PC-9 (cell line): ENCODE data around the gene RASGRP2. TPM values are rescaled to one million over a fixed set of nuclear protein-coding genes. Genes with fewer than 3 reads are reported as not detected.

Experiments used
- BruUV-seq: library from RNA; stranded (reverse); fragments of 400-500 nt; replicated peaks from 2 replicates; lab custom pipeline; 2021; lab: Mats Ljungman, UMichigan
- CTCF ChIA-PET: fragments of 300-600 bp; sonication (Branson Sonifier 250); formaldehyde crosslinking; loops from one replicate; lab custom pipeline; 2022; ENCODE audit warnings: antibody characterized with exemption; lab: Charles Lee
- POLR2A ChIA-PET: fragments of 300-600 bp; sonication (Branson Sonifier 250); formaldehyde crosslinking; loops from one replicate; lab custom pipeline; 2022; ENCODE audit warnings: antibody characterized with exemption; ENCODE audit not compliant: unreplicated experiment; lab: Charles Lee
- DNase-seq, 2 experiments: peaks; one replicate each; pipeline versions ENCODE4 v3.0.0 to v3.0.0-alpha.2; 2015 to 2022; ENCODE audit warnings: mixed read lengths in 1 of 2
- H2AFZ ChIP-seq: fragments of 200-600 bp; sonication (generic); 2 replicates; pipeline ENCODE4 v1.8.1; 2017; ENCODE audit warnings: antibody characterized with exemption
- H3F3A ChIP-seq: fragments of 200-600 bp; sonication (generic); 2 replicates; pipeline ENCODE4 v1.8.1; 2017; ENCODE audit warnings: antibody characterized with exemption, mild to moderate bottlenecking, low read depth; ENCODE audit not compliant: insufficient read depth
- H3K27ac ChIP-seq: fragments of 200-600 bp; sonication (generic); 2 replicates; pipeline ENCODE4 v1.6.1; 2016; ENCODE audit warnings: mixed run types
- H3K27me3 ChIP-seq: fragments of 200-600 bp; sonication (generic); 2 replicates; pipeline ENCODE4 v1.6.1; 2016; ENCODE audit warnings: low read depth, mixed run types; ENCODE audit not compliant: insufficient read depth
- H3K36me3 ChIP-seq: fragments of 200-600 bp; sonication (generic); 2 replicates; pipeline ENCODE4 v1.6.1; 2016; ENCODE audit warnings: low read depth, mixed run types
- H3K4me1 ChIP-seq: fragments of 200-600 bp; sonication (generic); replicated peaks from 2 replicates; pipeline ENCODE4 v1.6.1; 2016; ENCODE audit warnings: mixed run types; ENCODE audit not compliant: insufficient read depth
- H3K4me2 ChIP-seq: fragments of 200-600 bp; sonication (generic); 2 replicates; pipeline ENCODE4 v1.6.1; 2017; ENCODE audit warnings: mixed run types
- H3K4me3 ChIP-seq: fragments of 200-600 bp; sonication (generic); 2 replicates; pipeline ENCODE4 v1.6.1; 2016; ENCODE audit warnings: mixed run types
- H3K79me2 ChIP-seq: fragments of 200-600 bp; sonication (generic); 2 replicates; pipeline ENCODE4 v1.6.1; 2017; ENCODE audit warnings: low read depth, mixed run types
- H3K9me2 ChIP-seq: fragments of 200-600 bp; sonication (generic); 2 replicates; pipeline ENCODE4 v1.8.1; 2017; ENCODE audit warnings: mild to moderate bottlenecking; ENCODE audit not compliant: insufficient read depth
- H3K9me3 ChIP-seq: fragments of 200-600 bp; sonication (generic); 2 replicates; pipeline ENCODE4 v1.8.1; 2016; ENCODE audit warnings: low read depth; ENCODE audit not compliant: insufficient read depth
- H4K20me1 ChIP-seq: fragments of 200-600 bp; sonication (generic); 2 replicates; pipeline ENCODE4 v1.8.1; 2017; ENCODE audit not compliant: insufficient read depth
- EZH2 ChIP-seq: fragments of 200-600 bp; sonication (generic); IDR thresholded peaks from 2 replicates; pipeline ENCODE4 v1.8.0; 2017; ENCODE audit warnings: antibody characterized with exemption, low read depth
- intact Hi-C: fragments of 100-400 bp; cut with micrococcal nuclease; formaldehyde crosslinking; loops from one replicate; pipeline ENCODE4 v1.10.0; 2022; ENCODE audit not compliant: unreplicated experiment
- total RNA-seq: library from RNA; stranded (reverse); gene quantifications from 2 replicates; pipeline ENCODE4 v1.2.3, GENCODE V29; 2021
- TF ChIP-seq, protein P1 (sequence below): fragments of 200-600 bp; sonication (generic); conservative IDR thresholded peaks from 2 replicates; pipeline ENCODE4 v1.6.1; 2017; ENCODE audit warnings: mixed run types, antibody characterized with exemption, mild to moderate bottlenecking, moderate library complexity

Gene RASGRP2
- total RNA-seq, 1 experiment from 2014 or later: 1.0 TPM

DNA sequence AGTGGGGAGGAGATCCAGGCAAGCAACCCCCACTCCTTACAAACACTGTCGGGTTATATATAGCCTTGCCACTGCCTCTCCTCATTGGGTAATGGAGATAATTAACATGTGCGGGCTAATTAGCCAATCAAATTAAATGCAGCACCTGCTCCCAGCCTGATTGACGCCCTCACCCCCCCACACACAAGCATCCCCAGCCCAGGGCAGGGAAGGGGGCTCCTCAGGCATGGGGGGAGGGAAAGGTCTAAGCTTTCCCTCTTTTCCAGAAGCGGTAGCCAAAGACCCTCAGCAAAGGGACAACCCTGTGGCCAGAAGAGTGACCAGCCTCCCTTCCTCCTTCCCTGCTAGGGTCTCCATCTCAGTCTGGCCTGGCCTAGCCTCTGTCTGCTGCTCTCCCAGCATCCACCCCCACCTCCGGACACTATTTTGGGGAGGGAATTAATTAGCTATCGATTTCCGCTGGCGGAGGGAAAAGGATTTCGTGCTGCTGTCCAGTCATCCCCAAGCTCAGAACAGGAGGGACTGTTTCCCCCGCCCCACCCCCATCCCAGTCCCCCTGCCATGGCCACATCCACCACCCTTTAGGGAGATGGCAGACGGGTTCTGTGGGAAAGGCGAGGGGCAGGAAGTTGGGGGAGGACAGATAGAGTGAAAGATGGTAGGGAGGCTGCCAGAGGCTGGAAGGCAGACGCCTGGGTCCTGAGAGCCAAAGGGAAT is 28.0 kb downstream of the RASGRP2 start:
- H2AFZ ChIP-seq: no peak overlapping the region
- peaks cover 3% of the 10 kb centered on the region; the same call in 1 of the 2 replicates for H3F3A ChIP-seq
- H3K4me1 ChIP-seq: no peaks in the 10 kb centered on the region
- TF ChIP-seq, protein P1, sequence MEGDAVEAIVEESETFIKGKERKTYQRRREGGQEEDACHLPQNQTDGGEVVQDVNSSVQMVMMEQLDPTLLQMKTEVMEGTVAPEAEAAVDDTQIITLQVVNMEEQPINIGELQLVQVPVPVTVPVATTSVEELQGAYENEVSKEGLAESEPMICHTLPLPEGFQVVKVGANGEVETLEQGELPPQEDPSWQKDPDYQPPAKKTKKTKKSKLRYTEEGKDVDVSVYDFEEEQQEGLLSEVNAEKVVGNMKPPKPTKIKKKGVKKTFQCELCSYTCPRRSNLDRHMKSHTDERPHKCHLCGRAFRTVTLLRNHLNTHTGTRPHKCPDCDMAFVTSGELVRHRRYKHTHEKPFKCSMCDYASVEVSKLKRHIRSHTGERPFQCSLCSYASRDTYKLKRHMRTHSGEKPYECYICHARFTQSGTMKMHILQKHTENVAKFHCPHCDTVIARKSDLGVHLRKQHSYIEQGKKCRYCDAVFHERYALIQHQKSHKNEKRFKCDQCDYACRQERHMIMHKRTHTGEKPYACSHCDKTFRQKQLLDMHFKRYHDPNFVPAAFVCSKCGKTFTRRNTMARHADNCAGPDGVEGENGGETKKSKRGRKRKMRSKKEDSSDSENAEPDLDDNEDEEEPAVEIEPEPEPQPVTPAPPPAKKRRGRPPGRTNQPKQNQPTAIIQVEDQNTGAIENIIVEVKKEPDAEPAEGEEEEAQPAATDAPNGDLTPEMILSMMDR: no peak
- no peak for TF ChIP-seq EZH2
- no peaks in the 10 kb centered on the region for H3K9me2 ChIP-seq
- intact Hi-C loops: no loop called here
- no peaks in the 10 kb centered on the region for H3K36me3 ChIP-seq
- no peaks in the 10 kb centered on the region for H3K79me2 ChIP-seq
- BruUV-seq: no TSS peak
- H3K4me2 ChIP-seq: no peak overlapping the region
- peaks cover 71% of the 10 kb centered on the region for H3K27me3 ChIP-seq
- CTCF ChIA-PET: interaction anchor here (0.5 to 0.6 kb wide), 2 partner anchors 458 to 547 kb away, joined by 5 read pairs; no protein-coding TSS in a partner anchor
- no peaks in the 10 kb centered on the region for H3K9me3 ChIP-seq
- H3K4me3 ChIP-seq: no peak overlapping the region
- H4K20me1 ChIP-seq: 0 out of 2 replicates have a peak, but pooled peaks cover 5% of the 10 kb centered on the region
- POLR2A ChIA-PET: interaction anchor here (0.6 kb wide), 1 partner anchor 356 kb away, joined by 4 read pairs; no protein-coding TSS in a partner anchor
- no peak overlapping the region for H3K27ac ChIP-seq
- DNase-seq: no peak

DNA sequence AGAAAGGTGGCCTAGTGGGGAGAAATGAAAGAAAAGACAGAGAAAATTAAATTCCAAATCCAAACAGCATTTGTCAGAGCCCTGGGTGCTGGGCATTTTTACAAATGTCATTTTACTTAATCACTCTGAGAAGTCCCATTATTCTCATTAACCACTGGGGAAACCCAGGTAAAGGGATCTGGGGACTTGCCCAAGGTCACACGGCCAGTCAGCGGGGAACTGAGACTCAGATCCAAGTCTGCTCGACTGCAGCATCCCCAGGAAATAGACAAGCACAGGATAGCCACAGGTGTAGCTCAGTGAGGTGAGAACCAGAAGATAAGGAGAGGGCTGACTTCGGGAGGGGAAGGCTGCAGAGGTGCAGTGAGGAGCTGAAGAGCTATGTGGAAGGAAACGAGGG is 28.8 kb downstream of the RASGRP2 start:
- no peak for DNase-seq
- BruUV-seq: no TSS peak
- H3F3A ChIP-seq: peaks cover 10% of the 10 kb centered on the region; the same call in 1 of the 2 replicates
- TF ChIP-seq, protein P1: no peak
- TF ChIP-seq EZH2: no peak
- H2AFZ ChIP-seq: no peak overlapping the region
- no peaks in the 10 kb centered on the region for H3K9me2 ChIP-seq
- no peaks in the 10 kb centered on the region for H3K36me3 ChIP-seq
- no peaks in the 10 kb centered on the region for H3K9me3 ChIP-seq
- peaks cover 7% of the 10 kb centered on the region for H3K4me1 ChIP-seq
- H3K27ac ChIP-seq: no peak overlapping the region
- POLR2A ChIA-PET: interaction anchor here (0.5 to 0.6 kb wide), 2 partner anchors 256 to 355 kb away, joined by 3 to 4 read pairs; no protein-coding TSS in a partner anchor
- H3K79me2 ChIP-seq: no peaks in the 10 kb centered on the region
- peaks cover 63% of the 10 kb centered on the region for H3K27me3 ChIP-seq
- no peak overlapping the region for H3K4me2 ChIP-seq
- no peak overlapping the region for H3K4me3 ChIP-seq
- H4K20me1 ChIP-seq: 0 out of 2 replicates have a peak, but pooled peaks cover 5% of the 10 kb centered on the region
- intact Hi-C loops: no loop called here
- CTCF ChIA-PET: no interaction called here

DNA sequence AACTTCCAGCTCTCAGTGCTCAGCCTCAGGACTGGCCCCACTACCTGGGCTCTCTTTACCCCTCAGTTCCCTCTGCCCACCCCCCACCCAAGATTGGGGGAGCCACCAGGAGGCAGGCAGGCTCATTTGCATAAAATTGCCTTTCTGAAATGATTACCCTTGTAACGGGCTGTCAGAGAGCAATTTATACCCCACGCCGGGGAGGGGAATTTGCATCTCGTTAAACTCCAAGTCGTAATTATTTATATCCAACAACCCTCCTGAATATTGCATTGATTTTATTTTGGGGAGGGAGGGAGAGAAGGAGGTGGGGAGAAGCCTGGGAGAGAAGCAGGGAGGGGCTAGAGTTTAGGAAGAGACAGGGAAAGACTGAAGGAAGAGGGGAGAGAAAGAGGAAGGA is 29.3 kb downstream of the RASGRP2 start:
- no peak overlapping the region for H3K4me2 ChIP-seq
- POLR2A ChIA-PET: interaction anchor here (0.5 kb wide), 1 partner anchor 255 kb away, joined by 3 read pairs; no protein-coding TSS in a partner anchor
- no peaks in the 10 kb centered on the region for H3K9me2 ChIP-seq
- CTCF ChIA-PET: no interaction called here
- intact Hi-C loops: no loop called here
- peaks cover 59% of the 10 kb centered on the region for H3K27me3 ChIP-seq
- no peak overlapping the region for H3K27ac ChIP-seq
- no peaks in the 10 kb centered on the region for H3K79me2 ChIP-seq
- DNase-seq: no peak
- no peaks in the 10 kb centered on the region for H3K36me3 ChIP-seq
- no peak for TF ChIP-seq EZH2
- TF ChIP-seq, protein P1: no peak
- H3K4me3 ChIP-seq: no peak overlapping the region
- H2AFZ ChIP-seq: no peak overlapping the region
- no TSS peak for BruUV-seq
- peaks cover 12% of the 10 kb centered on the region; the same call in 1 of the 2 replicates for H3F3A ChIP-seq
- H4K20me1 ChIP-seq: 0 out of 2 replicates have a peak, but pooled peaks cover 5% of the 10 kb centered on the region
- no peaks in the 10 kb centered on the region for H3K9me3 ChIP-seq
- peaks cover 7% of the 10 kb centered on the region for H3K4me1 ChIP-seq
